Rectal smooth muscle tissue (tissue), 1 donor: Measurements from ENCODE around the gene WNT2B.
"Not testable (repeated sequence)": the region's sequence is repeated elsewhere in the genome, so short reads cannot be mapped to it uniquely, and the experiment has no call there.

Experiments
- H3K27ac ChIP-seq: one replicate; pipeline ENCODE4 v1.7.0; 2013; ENCODE audit warnings: low read depth, low read length, inconsistent platforms
- H3K27me3 ChIP-seq: one replicate; pipeline ENCODE4 v1.7.0; 2013; ENCODE audit warnings: low read length; ENCODE audit not compliant: control insufficient read depth, insufficient read depth
- H3K36me3 ChIP-seq: one replicate; pipeline ENCODE4 v1.7.0; 2013; ENCODE audit warnings: low read length; ENCODE audit not compliant: control insufficient read depth, insufficient read depth
- H3K4me1 ChIP-seq: one replicate; pipeline ENCODE4 v1.7.0; 2013; ENCODE audit warnings: low read length; ENCODE audit not compliant: control insufficient read depth, insufficient read depth
- H3K4me3 ChIP-seq: one replicate; pipeline ENCODE4 v1.7.0; 2013; ENCODE audit warnings: low read length
- H3K9ac ChIP-seq: one replicate; pipeline ENCODE4 v1.7.0; 2013; ENCODE audit warnings: low read length

WNT2B gene

DNA sequence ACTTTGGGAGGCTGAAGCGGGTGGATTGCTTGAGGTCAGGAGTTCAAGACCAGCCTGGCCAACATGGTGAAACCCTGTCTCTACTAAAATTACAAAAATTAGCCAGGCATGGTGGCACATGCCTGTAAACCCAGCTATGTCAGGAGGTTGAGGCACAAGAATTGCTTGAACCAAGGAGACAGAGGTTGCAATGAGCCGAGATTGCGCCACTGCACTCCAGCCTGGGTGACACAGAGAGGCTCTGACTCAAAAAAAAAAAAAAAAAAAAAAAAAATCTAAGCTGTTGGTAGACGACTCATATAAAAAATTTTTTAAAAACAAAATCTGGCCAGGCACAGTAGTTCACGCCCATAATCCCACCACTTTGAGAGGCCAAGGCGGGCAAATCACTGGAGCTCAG is 21.1 kb upstream of the WNT2B start:
- not testable (repeated sequence) for H3K36me3 ChIP-seq, H3K4me3 ChIP-seq, H3K4me1 ChIP-seq, H3K27ac ChIP-seq, H3K9ac ChIP-seq, H3K27me3 ChIP-seq

DNA sequence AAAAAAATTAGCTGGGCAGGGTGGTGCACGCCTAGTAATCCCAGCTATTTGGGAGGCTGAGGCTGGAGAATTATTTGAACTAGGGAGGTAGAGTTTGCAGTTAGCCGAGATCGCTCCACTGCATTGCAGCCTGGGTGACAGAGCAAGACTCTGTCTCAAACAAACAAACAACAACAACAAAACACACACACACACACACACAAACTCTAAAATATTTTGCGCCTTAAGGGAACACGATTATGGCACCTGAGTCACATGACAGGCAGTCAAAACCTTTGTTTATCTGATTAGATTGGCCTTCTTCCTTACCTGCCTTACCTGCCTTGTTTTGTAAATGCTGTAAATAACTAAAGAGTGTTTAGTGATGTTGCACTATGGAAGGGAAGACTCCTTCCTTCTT is 20.6 kb upstream of the WNT2B start:
- Histone ChIP-seq H3K9ac (no peak overlapping the region), H3K4me1 (no peaks in the 10 kb centered on the region), H3K27ac (no peak overlapping the region), H3K36me3 (no peaks in the 10 kb centered on the region), H3K27me3 (no peaks in the 10 kb centered on the region), H3K4me3 (no peak overlapping the region)

DNA sequence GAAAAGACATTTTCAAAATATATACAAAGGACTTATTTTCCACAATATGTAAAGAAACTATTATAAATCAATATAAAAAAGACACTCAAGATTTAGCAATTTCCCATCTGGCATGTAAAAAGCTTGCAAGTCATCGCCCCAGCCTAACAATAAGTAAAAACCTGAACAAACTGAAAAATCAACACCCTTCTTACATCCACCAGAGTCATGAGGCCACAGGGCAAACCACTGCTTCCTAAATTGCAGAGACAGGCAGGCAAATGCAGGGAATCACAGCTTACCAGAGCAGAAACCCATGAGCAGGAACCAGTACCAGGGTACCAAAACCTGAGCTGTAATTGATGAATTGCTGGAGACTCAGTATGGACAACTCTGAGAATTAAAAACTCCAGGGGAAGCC is 16.7 kb upstream of the WNT2B start:
- no peaks in the 10 kb centered on the region for H3K27me3 ChIP-seq
- H3K4me3 ChIP-seq, result no peak overlapping the region
- no peaks in the 10 kb centered on the region for H3K36me3 ChIP-seq
- H3K27ac ChIP-seq, result no peak overlapping the region
- no peak overlapping the region for H3K9ac ChIP-seq
- no peaks in the 10 kb centered on the region for H3K4me1 ChIP-seq

DNA sequence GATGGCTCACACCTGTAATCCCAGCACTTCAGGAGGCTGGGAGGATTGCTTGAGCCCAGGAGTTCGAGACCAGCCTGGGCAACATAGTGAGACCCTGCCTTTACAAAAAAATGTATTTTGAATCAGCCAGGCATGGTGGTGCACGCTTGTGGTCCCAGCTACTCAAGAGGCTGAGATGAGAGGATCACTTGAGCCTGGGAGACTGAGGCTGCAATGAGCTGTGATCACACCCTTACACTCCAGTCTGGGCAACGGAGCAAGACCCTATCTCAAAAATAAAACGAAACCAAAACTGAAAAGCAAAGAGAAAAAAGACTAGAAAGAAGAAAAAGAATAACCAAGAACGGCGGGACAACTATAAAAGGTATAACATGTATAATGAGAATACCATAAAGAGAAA is 15.4 kb upstream of the WNT2B start:
- no peaks in the 10 kb centered on the region for H3K4me1 ChIP-seq
- no peak overlapping the region for H3K4me3 ChIP-seq
- no peaks in the 10 kb centered on the region for H3K27me3 ChIP-seq
- H3K36me3 ChIP-seq, result no peaks in the 10 kb centered on the region
- H3K27ac ChIP-seq, result no peak overlapping the region
- no peak overlapping the region for H3K9ac ChIP-seq

DNA sequence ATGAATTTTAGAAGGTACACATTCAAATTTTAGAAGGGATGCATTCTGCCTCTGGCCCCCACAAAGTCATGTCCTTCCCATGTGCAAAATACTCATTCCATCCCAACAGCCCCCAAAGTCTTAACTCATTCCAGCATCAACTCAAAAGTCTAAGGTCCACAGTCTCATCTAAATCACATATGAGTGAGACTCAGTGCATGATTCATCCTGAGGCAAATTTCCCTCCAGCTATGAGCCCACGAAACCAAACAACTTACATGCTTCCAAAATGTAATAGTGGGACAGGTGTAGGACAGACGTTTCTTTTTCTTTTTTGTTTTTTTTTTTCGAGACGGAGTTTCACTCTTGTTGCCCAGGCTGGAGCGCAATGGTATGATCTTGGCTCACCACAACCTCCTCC is 12.5 kb upstream of the WNT2B start:
- Histone ChIP-seq H3K36me3 (no peaks in the 10 kb centered on the region), H3K9ac (no peak overlapping the region), H3K27ac (no peak overlapping the region)

DNA sequence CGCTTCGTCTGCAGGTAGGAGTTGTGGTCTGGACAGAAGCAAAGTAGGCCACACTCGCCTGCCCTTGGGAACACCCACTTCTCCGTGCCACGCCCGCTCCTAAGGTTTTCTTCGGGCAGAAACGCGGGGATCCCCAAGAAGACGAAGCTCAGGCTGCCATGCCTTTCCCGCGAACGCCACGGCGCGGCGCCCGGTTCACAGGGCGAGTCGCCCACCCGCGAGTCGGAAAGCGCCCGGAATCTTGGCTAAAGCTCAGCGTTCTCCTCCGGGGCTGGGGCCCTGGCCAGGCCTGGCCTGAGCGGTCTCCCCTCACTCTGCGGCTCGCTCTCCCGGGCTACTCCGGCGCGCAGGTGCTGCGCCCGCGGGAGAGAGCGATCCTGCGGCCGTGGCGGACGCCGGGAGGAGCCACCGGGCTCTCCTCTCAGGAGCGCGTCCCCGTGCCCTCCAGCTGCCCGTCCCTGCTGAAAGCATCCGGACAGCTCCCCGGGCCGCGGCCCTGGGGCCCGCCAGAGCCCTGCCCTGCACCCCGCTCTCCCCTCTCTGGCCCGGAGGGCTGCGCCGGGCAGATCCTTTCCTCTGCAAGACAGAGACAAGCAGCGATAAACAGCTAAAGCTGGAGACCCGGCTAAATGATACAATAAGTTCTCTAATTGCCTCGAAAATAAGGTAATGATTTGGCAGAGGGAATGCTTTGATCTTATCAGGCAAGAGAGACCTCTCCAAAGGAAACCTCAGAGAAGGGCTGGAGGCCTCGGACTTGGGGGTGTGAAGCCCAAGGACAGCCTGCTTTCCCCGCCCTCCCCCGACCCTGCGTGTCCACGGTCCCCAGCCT is 6.7 kb upstream of the WNT2B start:
- Histone ChIP-seq H3K4me1 (no peaks in the 10 kb centered on the region), H3K4me3 (peak overlapping the region; percentile 59), H3K9ac (no peak overlapping the region), H3K27ac (no peak overlapping the region), H3K27me3 (peaks cover 3% of the 10 kb centered on the region), H3K36me3 (no peaks in the 10 kb centered on the region)

More for the DNA sequence above, 12.5 kb upstream of the WNT2B start:
- no peak overlapping the region for H3K4me3 ChIP-seq
- no peaks in the 10 kb centered on the region for H3K4me1 ChIP-seq
- no peaks in the 10 kb centered on the region for H3K27me3 ChIP-seq

DNA sequence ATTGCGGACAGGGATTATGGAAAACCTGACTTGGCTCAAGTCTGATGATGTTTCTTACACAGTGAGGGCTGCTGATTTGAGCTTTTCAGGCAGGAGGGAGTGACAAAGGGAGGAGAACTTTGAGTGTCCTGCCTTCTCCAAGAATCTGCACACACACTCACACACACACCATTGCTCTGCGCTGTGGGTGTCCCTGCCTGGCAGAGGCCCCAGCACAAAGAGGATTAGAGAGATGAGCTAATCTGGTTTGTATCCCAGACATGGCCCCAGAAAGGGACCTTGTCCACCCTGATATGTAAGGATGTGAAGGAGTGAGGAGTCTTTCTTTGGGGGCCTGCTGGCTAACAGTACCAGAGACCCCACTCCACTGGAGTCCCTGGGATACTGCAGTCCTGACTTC is 5.9 kb upstream of the WNT2B start:
- H3K36me3 ChIP-seq, result no peaks in the 10 kb centered on the region
- H3K27ac ChIP-seq, result no peak overlapping the region
- no peak overlapping the region for H3K9ac ChIP-seq
- H3K27me3 ChIP-seq, result peaks cover 4% of the 10 kb centered on the region
- no peaks in the 10 kb centered on the region for H3K4me1 ChIP-seq
- no peak overlapping the region for H3K4me3 ChIP-seq

DNA sequence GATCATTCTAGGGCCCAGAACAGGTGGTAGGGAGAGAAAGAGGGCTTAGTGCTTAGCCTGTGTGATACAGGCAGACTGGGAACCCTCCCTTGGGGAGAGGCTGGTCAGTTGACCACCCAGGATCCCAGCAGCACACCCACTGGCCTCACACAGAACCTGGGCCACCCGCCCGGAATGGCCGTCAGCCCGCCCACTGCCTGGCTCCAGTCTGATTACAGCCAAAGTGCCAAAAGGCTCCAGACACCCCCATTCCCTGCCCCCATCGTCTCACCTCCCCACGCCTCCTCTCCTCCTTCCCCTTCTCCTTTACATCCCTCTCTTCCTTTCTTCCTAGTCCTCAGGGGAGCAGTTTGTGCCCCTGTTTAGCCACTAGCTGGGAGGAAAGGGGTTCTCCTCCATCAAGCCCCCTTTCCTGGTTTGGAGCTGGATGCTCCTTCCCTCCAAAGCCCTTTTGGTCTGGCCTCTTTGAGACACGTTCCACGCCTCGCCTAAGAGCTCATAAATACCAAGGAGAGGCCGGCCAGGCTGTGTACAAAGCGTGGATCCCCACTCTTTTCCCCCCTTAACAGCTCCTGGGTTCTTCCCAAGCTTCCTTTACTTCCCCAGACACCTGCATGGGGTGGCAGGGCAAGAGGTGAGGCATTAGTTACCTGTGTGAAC is 4.6 kb upstream of the WNT2B start:
- Histone ChIP-seq H3K4me1 (peaks cover 3% of the 10 kb centered on the region), H3K36me3 (no peaks in the 10 kb centered on the region), H3K27ac (no peak overlapping the region), H3K9ac (no peak overlapping the region), H3K27me3 (peaks cover 7% of the 10 kb centered on the region), H3K4me3 (no peak overlapping the region)

DNA sequence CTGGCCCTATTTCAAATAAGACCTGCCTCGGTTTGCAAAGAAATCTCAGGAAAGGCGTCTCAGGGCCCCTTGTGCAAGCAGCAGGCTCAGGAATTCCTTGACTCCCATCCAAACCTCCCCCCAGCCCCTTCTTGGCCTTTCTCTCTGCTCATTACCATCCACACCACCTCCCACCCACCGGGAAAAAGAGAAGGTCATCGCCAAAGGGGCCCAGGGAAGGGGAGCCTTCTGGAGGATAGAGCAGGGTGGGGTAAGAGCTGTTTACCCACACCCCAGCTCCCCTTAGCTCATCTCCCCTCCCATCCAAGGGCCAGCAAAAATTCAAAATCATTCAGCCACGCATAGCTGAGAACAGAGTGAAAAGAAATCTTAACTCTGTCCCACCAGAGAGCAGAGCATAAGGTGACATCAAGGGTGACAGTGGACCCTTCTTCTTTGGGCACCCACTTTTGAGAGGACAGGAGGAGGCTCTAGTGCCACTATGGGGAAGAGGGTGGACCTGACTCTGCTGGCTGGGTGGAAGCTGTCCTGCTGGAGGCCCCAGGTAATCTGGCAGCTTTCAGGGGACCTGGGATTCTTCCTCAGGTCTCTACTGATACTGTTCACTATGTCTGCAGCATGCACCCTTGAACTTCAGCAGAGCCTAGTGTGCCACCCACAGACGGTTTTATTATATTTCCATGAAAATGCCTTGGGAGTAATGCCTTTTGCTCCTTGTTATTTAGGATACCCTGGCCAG is 3.9 kb upstream of the WNT2B start:
- no peaks in the 10 kb centered on the region for H3K36me3 ChIP-seq
- no peak overlapping the region for H3K27ac ChIP-seq
- H3K4me3 ChIP-seq, result no peak overlapping the region
- H3K27me3 ChIP-seq, result peaks cover 9% of the 10 kb centered on the region
- H3K9ac ChIP-seq, result no peak overlapping the region
- peaks cover 3% of the 10 kb centered on the region for H3K4me1 ChIP-seq

DNA sequence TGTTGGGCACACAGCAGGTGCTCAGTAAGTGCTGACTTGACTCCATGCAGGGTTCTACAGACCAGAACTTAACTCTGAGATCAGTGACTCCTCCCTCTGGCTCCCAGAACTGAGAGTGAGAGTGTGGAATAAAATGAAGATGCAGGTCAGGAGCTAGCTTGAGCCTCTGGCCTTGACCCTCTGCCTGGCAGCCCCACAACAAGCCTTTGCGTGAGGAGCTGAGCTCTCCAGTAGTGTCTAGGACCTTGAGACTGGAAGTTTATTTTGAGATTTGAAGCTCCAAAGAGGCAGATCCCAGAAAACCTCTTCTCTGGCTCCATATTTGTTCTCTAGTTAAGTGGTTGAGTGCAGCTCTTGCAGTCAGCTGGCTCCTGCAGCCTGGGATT is 3.4 kb upstream of the WNT2B start:
- H3K27me3 ChIP-seq, result peaks cover 11% of the 10 kb centered on the region
- H3K27ac ChIP-seq, result no peak overlapping the region
- H3K9ac ChIP-seq, result no peak overlapping the region
- H3K36me3 ChIP-seq, result no peaks in the 10 kb centered on the region
- peaks cover 3% of the 10 kb centered on the region for H3K4me1 ChIP-seq
- no peak overlapping the region for H3K4me3 ChIP-seq

DNA sequence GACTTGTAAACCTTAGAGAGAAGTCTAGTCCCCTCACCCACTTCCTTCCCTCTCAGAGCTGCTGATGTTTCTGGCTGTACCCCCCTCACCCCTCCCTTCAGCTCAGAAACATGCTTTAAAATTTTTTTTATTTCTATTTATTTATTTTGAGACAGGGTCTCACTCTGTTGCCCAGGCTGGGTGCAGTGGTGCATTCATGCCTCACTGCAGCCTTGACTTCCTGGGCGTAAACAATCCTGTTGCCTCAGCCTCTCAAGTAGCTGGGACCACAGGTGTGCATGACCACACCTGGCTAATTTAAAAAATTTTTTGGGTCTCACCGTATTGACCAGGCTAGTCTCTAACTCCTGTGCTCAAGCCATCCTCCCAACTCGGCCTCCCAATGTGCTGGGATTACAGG is 2.9 kb upstream of the WNT2B start:
- Histone ChIP-seq H3K27ac (no peak overlapping the region), H3K4me1 (peaks cover 3% of the 10 kb centered on the region), H3K27me3 (peaks cover 11% of the 10 kb centered on the region), H3K9ac (no peak overlapping the region), H3K36me3 (no peaks in the 10 kb centered on the region), H3K4me3 (no peak overlapping the region)

DNA sequence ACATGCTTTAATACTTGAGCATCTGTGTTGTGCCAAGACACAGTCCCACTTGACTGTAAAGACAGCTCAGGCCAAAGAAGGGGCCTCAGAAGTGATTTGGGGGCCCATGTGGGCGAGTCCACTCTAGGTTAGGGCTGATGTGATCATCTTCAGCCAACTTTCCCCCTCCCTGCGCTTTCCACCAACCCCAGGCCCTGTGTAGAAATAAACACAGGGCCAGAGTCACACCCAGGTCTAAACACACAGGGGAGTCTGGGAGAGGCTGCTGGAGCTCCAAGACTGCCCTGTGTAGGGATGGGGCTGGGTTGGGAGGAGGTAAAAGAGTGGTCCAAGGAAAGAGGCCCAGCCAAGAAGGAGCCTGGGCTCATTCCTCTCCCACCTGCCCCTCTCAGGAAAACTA is 2.5 kb upstream of the WNT2B start:
- Histone ChIP-seq H3K27ac (no peak overlapping the region), H3K36me3 (no peaks in the 10 kb centered on the region), H3K27me3 (peaks cover 11% of the 10 kb centered on the region), H3K9ac (no peak overlapping the region), H3K4me1 (peaks cover 3% of the 10 kb centered on the region), H3K4me3 (no peak overlapping the region)
